COR-L47 (cell line): ENCODE data around the gene C11orf58.
A peak's percentile ranks its signal among the peaks of the same experiment; 100 is the strongest.

Source experiments
- DNase-seq: peaks from one replicate; lab custom pipeline; 2025; lab: John Stamatoyannopoulos, UW

Gene C11orf58

GRCh38 chr11:16785520-16786128 is 47.2 kb downstream of the C11orf58 start:
- peak; percentile 27 for DNase-seq

GRCh38 chr11:16786131-16786530 is 47.7 kb downstream of the C11orf58 start:
- DNase-seq = no peak

DNA sequence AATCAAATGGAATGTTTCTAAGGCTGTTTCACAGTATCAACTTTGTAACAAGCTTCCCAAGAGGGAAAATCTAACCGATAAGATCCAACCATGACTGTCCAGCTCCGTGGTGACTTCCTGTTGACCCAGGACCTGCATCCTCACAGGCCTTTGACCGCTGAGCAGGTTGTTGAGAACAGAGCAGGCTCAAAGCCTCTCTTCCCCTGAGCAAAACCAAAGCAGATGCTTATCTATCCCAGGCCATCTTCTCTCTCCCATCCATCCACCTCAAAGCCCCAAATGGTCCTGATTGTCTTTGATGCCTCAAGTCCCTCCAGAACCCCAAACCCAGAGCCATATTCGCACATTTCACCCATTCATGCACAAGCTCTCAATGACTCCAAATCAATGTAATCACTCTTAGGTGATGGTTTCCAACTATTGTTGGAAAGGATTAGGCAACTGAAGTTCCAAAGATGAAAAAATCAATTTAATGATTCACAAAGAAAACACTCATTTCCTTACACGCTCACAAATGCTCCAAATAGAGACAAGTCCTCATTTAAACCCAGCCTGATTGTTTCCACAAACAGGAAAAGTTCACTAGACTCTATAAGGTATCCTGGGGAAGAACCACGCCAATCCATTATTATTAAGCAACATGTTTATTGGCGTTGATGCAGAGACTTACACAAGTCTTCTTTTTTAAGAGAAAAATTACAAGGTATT is 48.7 kb downstream of the C11orf58 start:
- no peak for DNase-seq

DNA sequence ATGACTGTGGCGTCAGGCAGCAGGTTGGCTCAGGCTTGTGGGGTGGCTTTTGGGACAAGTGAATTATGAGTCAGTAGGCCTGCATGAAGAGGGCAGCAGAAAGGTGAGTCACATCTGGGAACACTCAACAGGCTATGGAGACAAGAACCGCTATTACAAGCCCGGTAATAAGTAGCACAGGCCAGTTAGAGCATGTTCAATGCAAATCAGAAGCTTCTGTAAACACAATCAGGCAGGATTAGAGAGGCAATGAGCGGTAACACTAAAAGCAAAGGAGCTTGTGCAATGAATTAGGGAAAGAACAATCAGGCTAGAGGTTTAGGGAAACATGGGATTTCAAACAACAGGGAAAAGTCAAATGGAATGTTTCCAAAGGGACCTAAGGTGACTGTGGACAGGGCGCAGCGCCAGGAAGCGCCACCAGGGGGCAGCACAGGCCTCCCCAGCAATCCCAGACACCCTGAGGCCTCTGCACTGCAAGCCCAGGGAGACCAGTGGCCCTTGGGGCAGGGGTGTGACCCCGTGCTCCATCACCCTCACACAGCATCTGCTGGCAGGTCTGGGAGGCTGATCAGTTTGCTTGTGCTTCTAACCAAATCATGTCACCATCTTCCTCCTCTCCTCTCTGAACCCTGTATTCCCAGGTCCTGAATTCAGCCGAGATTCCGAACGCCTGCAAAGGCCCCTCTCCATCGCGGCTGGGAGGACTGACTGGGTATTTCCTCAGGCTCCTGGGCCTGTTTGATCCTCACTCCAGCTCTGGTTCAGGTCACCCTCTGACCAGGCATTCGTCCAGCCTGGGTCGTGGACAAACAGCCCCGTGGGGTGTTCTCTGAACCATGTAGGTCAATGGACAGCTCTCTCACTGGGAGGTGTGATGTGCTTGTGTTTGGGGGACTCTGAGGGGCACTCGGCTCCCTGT is 50.0 kb downstream of the C11orf58 start:
- peak; percentile 22 for DNase-seq

DNA sequence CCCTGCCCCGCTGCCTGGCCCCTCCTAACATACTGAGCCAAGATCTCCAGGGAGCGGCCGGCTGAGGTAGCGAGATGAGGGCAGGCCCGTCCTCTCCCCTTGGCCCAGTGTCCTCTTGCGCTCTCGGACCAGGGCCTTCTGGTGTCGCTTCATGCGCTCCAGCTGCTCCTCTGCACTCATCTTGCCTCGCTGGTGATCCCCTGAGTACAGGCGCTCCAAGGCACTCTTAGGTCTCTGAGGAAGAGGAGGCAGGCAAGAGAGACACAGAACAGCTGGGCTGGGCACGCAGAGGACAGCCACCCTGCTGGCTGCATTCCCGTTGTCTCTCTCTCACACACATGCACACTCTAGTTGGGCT is 50.6 kb downstream of the C11orf58 start:
- no peak for DNase-seq

- DNase-seq = no peak
Measured at GRCh38 chr11:16789560-16790485, 51.4 kb downstream of the C11orf58 start.

- no peak for DNase-seq
Measured at GRCh38 chr11:16790486-16791190, 52.2 kb downstream of the C11orf58 start.

DNA sequence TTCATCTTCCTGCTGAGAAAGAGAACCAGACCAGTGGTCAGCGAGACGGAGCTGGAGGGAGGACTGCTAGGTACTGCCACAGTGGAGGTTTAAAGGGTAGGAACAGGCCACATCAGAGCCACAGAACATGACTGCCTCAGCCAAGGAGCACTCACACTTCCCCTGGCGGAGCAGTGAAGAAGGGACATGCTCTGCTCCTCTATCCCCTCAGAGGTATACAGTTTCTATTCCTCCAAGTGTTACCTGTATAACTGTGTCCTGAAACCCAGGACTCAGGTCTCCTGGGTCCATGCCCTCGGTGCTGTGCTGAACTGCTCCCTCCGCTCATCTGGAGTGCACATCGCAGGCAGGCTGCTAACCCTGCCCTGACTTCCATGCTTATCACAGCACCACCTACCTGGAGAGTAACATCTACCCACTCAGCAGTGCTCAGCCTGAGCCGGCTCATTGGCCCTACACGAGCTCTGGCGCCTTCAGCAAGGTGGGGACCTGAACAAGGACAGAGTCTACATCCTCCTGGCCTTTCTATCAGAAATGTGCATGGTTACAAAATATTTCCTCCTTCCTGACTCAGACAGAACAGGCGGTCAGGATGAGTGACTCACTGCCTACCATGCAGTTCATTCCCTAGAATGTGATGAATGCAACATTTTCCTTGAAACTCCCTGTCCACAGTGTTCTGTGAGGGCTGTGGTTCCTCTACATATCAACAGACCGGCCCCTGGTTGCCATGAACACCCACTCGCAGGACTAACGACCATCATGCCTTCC is 52.9 kb downstream of the C11orf58 start:
- DNase-seq = no peak

GRCh38 chr11:16792426-16792825 is 54.0 kb downstream of the C11orf58 start:
- no peak for DNase-seq

GRCh38 chr11:16793009-16793408 is 54.6 kb downstream of the C11orf58 start:
- no peak for DNase-seq

GRCh38 chr11:16793511-16793910 is 55.1 kb downstream of the C11orf58 start:
- no peak for DNase-seq

DNA sequence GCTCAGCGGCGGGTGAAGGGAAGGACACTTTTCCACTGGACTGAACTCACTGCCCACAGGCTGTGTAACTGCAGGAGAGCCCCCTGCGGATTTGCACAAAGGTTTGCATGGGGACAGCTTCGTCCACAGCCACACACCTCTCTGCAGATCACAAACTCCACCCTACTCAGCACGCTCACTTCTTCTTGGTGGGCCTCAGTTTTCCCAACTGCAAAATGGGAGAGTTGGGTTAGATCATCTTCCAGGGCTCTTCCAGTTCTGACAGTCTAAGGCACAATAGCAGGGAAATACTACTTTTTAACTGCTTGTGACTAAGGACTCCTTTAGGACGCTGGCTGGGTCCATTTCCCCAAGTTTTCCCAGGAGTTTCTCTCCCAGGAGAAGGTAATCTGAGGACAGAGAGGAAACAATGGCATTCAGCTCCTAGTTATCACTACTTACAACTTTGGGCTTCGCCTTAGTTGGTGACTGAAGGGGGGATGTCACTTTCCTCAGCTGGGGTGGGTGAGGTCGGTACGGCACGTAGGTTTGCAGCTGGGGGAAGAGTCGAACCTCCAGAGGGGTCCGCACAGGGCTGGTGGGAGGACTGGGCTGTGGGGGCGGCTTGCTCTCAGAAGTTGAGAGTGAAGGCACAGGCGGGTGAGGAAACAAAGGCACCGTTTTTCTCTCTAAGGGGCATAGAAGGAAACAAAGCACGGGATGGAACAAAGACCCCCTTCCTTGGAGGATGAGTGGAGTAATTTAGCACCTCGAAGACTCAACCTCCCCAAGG is 55.8 kb downstream of the C11orf58 start:
- DNase-seq = no peak

- DNase-seq = no peak
Measured at GRCh38 chr11:16795146-16795545, 56.7 kb downstream of the C11orf58 start.

DNA sequence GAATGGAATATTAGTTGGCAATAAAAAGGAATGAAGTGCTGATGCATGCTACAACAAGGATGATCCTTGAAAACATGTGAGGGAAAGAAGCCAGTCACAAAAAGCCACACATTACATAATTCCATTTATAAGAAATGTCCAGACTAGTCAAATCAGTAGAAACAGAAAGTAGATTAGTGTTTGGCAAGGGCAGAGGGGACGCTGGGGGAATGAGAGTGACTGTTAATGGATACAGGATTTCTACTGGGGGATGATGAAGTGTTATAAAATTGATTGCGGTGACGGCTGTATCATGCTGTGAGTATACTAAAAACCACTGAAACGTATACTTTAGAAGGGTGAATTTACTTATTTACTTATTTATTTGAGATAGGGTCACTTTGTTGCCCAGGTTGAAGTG is 57.9 kb downstream of the C11orf58 start:
- DNase-seq = no peak

- DNase-seq = no peak
Measured at GRCh38 chr11:16797776-16798175, 59.3 kb downstream of the C11orf58 start.

DNA sequence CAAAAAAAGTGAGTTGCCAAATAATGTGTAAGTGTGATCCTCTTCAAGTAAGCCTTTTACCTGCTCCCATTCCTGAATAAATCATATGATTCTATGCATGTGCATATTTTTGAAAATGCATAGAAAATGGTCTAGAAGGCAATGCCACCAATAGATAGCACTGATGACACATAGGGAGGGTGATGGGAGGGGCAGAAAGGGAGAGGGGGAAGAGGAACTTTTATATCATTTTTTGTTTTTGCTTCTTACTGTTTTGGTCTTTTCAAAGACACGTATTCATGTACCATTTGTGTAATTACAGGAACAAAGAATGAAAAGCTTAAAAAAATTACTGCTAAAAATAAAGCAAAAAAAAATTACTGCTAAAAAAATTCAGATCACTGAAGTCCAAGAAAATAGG is 60.8 kb downstream of the C11orf58 start:
- no peak for DNase-seq

GRCh38 chr11:16799890-16800289 is 61.4 kb downstream of the C11orf58 start:
- DNase-seq = peak; percentile 14

- no peak for DNase-seq
Measured at GRCh38 chr11:16800382-16800781, 61.9 kb downstream of the C11orf58 start.

- DNase-seq = no peak
Measured at GRCh38 chr11:16801288-16801980, 63.0 kb downstream of the C11orf58 start.
